HepG2 (cell line): ENCODE measurements around the gene ARL2. TPM values are rescaled to one million over a fixed set of nuclear protein-coding genes. Genes with fewer than 3 reads are reported as not detected.

Experiments
- ARID2 ChIP-seq: sonication (generic); formaldehyde crosslinking; IDR thresholded peaks from 2 replicates; pipeline ENCODE4 v1.8.1; 2022; ENCODE audit warnings: mild to moderate bottlenecking, missing genetic modification reagents, borderline replicate concordance
- CAMTA2 ChIP-seq: sonication (generic); formaldehyde crosslinking; IDR thresholded peaks from 2 replicates; pipeline ENCODE4 v1.4.0; 2020; ENCODE audit warnings: mild to moderate bottlenecking, missing genetic modification reagents, borderline replicate concordance
- HNRNPL ChIP-seq: fragments of 200-400 bp; formaldehyde crosslinking; IDR thresholded peaks from 2 replicates; pipeline ENCODE4 v1.6.1; 2017; ENCODE audit warnings: mild to moderate bottlenecking, low read depth, low read length
- KLF6 ChIP-seq: IDR thresholded peaks from 2 replicates; pipeline ENCODE4 v1.8.0; 2016; ENCODE audit warnings: missing biosample characterization, missing genetic modification reagents
- NR2F6 ChIP-seq, 2 experiments: IDR thresholded peaks; 2 replicates each; pipeline ENCODE4 v1.6.1; 2016; ENCODE audit warnings: antibody characterized with exemption in 1 of 2, mild to moderate bottlenecking in 1 of 2
- PAF1 ChIP-seq: IDR thresholded peaks from 2 replicates; pipeline ENCODE4 v1.6.1; 2016; ENCODE audit warnings: missing genetic modification reagents, missing compliant biosample characterization
- RELA ChIP-seq: sonication (generic); formaldehyde crosslinking; IDR thresholded peaks from 2 replicates; pipeline ENCODE4 v1.4.0; 2020; ENCODE audit warnings: missing genetic modification reagents
- SP4 ChIP-seq: sonication (generic); formaldehyde crosslinking; IDR thresholded peaks from 2 replicates; pipeline ENCODE4 v1.8.1; 2023; ENCODE audit warnings: mild to moderate bottlenecking, missing genetic modification reagents
- TAF1 ChIP-seq: sonication (generic); formaldehyde crosslinking; IDR thresholded peaks from 2 replicates; pipeline ENCODE4 v1.4.0; 2020; ENCODE audit warnings: missing genetic modification reagents
- TBX3 ChIP-seq: fragments of 450-650 bp; IDR thresholded peaks from 2 replicates; pipeline ENCODE4 v1.6.1; 2017; ENCODE audit warnings: antibody characterized with exemption, mild to moderate bottlenecking, inconsistent platforms, borderline replicate concordance
- XRCC5 ChIP-seq: fragments of 200-400 bp; formaldehyde crosslinking; optimal IDR thresholded peaks from 2 replicates; pipeline ENCODE3; 2017; ENCODE audit warnings: mild to moderate bottlenecking, low read length
- YEATS2 ChIP-seq: sonication (generic); formaldehyde crosslinking; IDR thresholded peaks from 2 replicates; pipeline ENCODE4 v1.4.0; 2020; ENCODE audit warnings: missing genetic modification reagents, borderline replicate concordance
- ZBTB25 ChIP-seq: IDR thresholded peaks from 2 replicates; pipeline ENCODE4 v1.6.1; 2018; ENCODE audit warnings: missing genetic modification reagents
- ZMAT3 ChIP-seq: sonication (generic); formaldehyde crosslinking; conservative IDR thresholded peaks from 2 replicates; pipeline ENCODE4 v1.7.0; 2021; ENCODE audit warnings: missing genetic modification reagents
- ZNF354B ChIP-seq: sonication (generic); formaldehyde crosslinking; IDR thresholded peaks from 2 replicates; pipeline ENCODE4 v1.8.0; 2022; ENCODE audit warnings: mild to moderate bottlenecking, missing genetic modification reagents
- ZNF674 ChIP-seq: sonication (generic); formaldehyde crosslinking; IDR thresholded peaks from 2 replicates; pipeline ENCODE4 v1.5.0; 2020; ENCODE audit warnings: low read depth, mild to moderate bottlenecking, missing genetic modification reagents
- ZNF737 ChIP-seq: sonication (generic); formaldehyde crosslinking; IDR thresholded peaks from 2 replicates; pipeline ENCODE4 v1.5.0; 2020; ENCODE audit warnings: missing genetic modification reagents, mild to moderate bottlenecking, borderline replicate concordance
- polyA plus RNA-seq, 8 experiments: library from polyadenylated mRNA; depleted of rRNA in 3 of 8; stranded (reverse) in 7 of 8; unstranded in 1 of 8; fragments of >200 nt; fragmentation: Illumina TruSeq in 4 of 8; extraction: Trizol in 4 of 8; gene quantifications; 2 replicates each; pipeline versions ENCODE4 v1.2.1 to v1.2.3, GENCODE V29; 2011 to 2016; ENCODE audit warnings: low read depth in 4 of 8, missing spikeins in 1 of 8, mixed read lengths in 1 of 8; ENCODE audit not compliant: insufficient read depth in 1 of 8
- total RNA-seq, 5 experiments: library from RNA; depleted of rRNA; stranded (reverse); fragments of >200 nt; fragmentation: Illumina TruSeq; extraction: Trizol; gene quantifications; 2 replicates each; pipeline ENCODE4 v1.2.3, GENCODE V29; 2016; ENCODE audit warnings: low read depth in 1 of 5
- TF ChIP-seq, protein P1 (sequence below): sonication (generic); formaldehyde crosslinking; IDR thresholded peaks from 2 replicates; pipeline ENCODE4 v1.4.0; 2020; ENCODE audit warnings: missing genetic modification reagents, borderline replicate concordance
- TF ChIP-seq, protein P2 (sequence below): sonication (generic); formaldehyde crosslinking; IDR thresholded peaks from 2 replicates; pipeline ENCODE4 v1.5.1; 2020; ENCODE audit warnings: missing genetic modification reagents, mild to moderate bottlenecking, borderline replicate concordance
- TF ChIP-seq, protein P3 (sequence below): sonication (generic); formaldehyde crosslinking; IDR thresholded peaks from 2 replicates; pipeline ENCODE4 v1.4.0; 2020; ENCODE audit warnings: missing genetic modification reagents, mild to moderate bottlenecking, borderline replicate concordance
- TF ChIP-seq, protein P4 (sequence below): sonication (generic); formaldehyde crosslinking; IDR thresholded peaks from 2 replicates; pipeline ENCODE4 v1.4.0; 2020; ENCODE audit warnings: missing genetic modification reagents, mild to moderate bottlenecking, borderline replicate concordance

ARL2 gene
- total and polyA plus RNA-seq, 2 of the 13 experiments (the other 11 are each of a cell fraction or from before 2014, with no cell fraction given) = 82.9 to 84.4 TPM

DNA sequence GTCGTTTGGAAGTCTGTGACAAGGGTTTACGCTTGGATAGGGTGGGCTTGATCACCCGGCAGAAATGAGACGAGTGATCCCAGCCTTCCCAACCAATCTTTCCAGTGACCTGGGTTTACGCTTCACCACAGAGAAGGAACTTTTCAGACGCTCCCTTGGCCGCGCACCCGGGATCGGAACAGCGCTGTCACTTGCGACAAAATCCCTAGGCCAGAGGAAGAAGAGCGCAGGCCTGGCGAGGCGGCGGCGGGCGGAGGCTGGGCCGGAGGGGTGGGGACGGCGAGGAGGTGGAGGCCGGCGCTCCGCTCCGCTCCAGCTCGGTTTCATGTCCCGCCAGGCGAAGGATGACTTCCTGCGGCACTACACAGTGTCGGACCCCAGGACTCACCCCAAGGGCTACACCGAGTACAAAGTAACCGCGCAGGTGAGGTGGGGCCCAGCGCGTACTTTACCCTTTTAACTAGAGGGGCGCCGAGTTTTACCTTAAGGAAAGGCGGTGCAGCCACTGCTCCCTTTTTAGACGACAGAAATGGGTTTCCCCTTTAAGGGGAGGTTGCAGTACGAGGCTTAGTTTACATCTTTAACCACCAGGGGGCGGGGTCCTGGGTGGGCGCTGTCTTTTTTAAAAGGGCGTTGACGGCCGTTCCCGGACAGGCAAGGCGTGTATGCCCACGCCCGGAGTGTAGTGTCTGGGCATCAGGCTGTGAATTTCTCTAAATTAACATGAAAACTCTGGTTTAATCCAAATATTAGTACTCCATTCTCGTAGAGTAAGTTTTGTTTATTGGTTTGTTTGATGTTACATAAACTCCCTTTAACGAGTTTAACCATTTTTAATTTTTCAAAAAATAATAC is 13.5 kb downstream of the ARL2 start, which contains the start of gene SNX15 (continued):
- TF ChIP-seq TAF1 (CRISPR knock-in tag) (peak; percentile 64), ZNF354B (CRISPR knock-in tag) (no peak), PAF1 (no peak), ZMAT3 (peak; percentile 76; the same call in 1 of the 2 replicates), ZBTB25 (peak; percentile 79), ZNF737 (CRISPR knock-in tag) (no peak), YEATS2 (CRISPR knock-in tag) (peak; percentile 79; the same call in 1 of the 2 replicates), XRCC5 (peak; percentile 24), SP4 (CRISPR knock-in tag) (no peak; the same call in 1 of the 2 replicates), NR2F6 (IDR thresholded peaks at IDR 0.05) (no peak), NR2F6 (CRISPR knock-in tag; IDR thresholded peaks at IDR 0.05) (no peak), ZNF674 (no peak), ARID2 (CRISPR knock-in tag) (no peak), CAMTA2 (CRISPR knock-in tag) (0 out of 2 replicates have a peak, but pooled peaks have one; percentile 79), RELA (no peak), HNRNPL (no peak), KLF6 (CRISPR knock-in tag) (no peak; the same call in 1 of the 2 replicates), TBX3 (peak; percentile 26; the same call in 1 of the 2 replicates)
- TF ChIP-seq, protein P1, sequence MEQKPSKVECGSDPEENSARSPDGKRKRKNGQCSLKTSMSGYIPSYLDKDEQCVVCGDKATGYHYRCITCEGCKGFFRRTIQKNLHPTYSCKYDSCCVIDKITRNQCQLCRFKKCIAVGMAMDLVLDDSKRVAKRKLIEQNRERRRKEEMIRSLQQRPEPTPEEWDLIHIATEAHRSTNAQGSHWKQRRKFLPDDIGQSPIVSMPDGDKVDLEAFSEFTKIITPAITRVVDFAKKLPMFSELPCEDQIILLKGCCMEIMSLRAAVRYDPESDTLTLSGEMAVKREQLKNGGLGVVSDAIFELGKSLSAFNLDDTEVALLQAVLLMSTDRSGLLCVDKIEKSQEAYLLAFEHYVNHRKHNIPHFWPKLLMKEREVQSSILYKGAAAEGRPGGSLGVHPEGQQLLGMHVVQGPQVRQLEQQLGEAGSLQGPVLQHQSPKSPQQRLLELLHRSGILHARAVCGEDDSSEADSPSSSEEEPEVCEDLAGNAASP (CRISPR knock-in tag) = peak; percentile 40; the same call in 1 of the 2 replicates
- TF ChIP-seq, protein P2, sequence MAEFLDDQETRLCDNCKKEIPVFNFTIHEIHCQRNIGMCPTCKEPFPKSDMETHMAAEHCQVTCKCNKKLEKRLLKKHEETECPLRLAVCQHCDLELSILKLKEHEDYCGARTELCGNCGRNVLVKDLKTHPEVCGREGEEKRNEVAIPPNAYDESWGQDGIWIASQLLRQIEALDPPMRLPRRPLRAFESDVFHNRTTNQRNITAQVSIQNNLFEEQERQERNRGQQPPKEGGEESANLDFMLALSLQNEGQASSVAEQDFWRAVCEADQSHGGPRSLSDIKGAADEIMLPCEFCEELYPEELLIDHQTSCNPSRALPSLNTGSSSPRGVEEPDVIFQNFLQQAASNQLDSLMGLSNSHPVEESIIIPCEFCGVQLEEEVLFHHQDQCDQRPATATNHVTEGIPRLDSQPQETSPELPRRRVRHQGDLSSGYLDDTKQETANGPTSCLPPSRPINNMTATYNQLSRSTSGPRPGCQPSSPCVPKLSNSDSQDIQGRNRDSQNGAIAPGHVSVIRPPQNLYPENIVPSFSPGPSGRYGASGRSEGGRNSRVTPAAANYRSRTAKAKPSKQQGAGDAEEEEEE (CRISPR knock-in tag) = peak; percentile 84; the same call in 1 of the 2 replicates
- TF ChIP-seq, protein P3, sequence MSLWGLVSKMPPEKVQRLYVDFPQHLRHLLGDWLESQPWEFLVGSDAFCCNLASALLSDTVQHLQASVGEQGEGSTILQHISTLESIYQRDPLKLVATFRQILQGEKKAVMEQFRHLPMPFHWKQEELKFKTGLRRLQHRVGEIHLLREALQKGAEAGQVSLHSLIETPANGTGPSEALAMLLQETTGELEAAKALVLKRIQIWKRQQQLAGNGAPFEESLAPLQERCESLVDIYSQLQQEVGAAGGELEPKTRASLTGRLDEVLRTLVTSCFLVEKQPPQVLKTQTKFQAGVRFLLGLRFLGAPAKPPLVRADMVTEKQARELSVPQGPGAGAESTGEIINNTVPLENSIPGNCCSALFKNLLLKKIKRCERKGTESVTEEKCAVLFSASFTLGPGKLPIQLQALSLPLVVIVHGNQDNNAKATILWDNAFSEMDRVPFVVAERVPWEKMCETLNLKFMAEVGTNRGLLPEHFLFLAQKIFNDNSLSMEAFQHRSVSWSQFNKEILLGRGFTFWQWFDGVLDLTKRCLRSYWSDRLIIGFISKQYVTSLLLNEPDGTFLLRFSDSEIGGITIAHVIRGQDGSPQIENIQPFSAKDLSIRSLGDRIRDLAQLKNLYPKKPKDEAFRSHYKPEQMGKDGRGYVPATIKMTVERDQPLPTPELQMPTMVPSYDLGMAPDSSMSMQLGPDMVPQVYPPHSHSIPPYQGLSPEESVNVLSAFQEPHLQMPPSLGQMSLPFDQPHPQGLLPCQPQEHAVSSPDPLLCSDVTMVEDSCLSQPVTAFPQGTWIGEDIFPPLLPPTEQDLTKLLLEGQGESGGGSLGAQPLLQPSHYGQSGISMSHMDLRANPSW (CRISPR knock-in tag) = 0 out of 2 replicates have a peak, but pooled peaks have one; percentile 42
- TF ChIP-seq, protein P4, sequence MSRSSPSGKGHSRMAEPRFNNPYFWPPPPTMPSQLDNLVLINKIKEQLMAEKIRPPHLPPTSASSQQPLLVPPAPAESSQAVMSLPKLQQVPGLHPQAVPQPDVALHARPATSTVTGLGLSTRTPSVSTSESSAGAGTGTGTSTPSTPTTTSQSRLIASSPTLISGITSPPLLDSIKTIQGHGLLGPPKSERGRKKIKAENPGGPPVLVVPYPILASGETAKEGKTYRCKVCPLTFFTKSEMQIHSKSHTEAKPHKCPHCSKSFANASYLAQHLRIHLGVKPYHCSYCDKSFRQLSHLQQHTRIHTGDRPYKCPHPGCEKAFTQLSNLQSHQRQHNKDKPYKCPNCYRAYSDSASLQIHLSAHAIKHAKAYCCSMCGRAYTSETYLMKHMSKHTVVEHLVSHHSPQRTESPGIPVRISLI = no peak
